ENCODE measurements around the gene STK32C.

Gene STK32C

GRCh38 chr10:132206806-132207535 is 100.8 kb downstream of the STK32C start:
- DNase-seq, result no peak

GRCh38 chr10:132206377-132206745 is 101.4 kb downstream of the STK32C start:
- DNase-seq, result no peak

- DNase-seq, result no peak
These were observed 101.9 kb downstream of the STK32C start for GRCh38 chr10:132205650-132206376.

GRCh38 chr10:132204781-132205473 is 102.8 kb downstream of the STK32C start:
- DNase-seq, result no peak

- DNase-seq, result no peak
These were observed 103.5 kb downstream of the STK32C start for GRCh38 chr10:132204078-132204780.

- no peak for DNase-seq
These were observed 104.3 kb downstream of the STK32C start for GRCh38 chr10:132203256-132204077.

GRCh38 chr10:132202070-132202970 is 105.4 kb downstream of the STK32C start:
- DNase-seq, result no peak

- DNase-seq, result no peak
These were observed 106.4 kb downstream of the STK32C start for GRCh38 chr10:132201111-132201969.

GRCh38 chr10:132200344-132201110 is 107.2 kb downstream of the STK32C start:
- DNase-seq, result no peak

GRCh38 chr10:132199854-132200311 is 107.9 kb downstream of the STK32C start:
- no peak for DNase-seq

- DNase-seq, result no peak
These were observed 108.4 kb downstream of the STK32C start for GRCh38 chr10:132199268-132199853.

- no peak for DNase-seq
These were observed 109.2 kb downstream of the STK32C start for GRCh38 chr10:132198381-132199181.

GRCh38 chr10:132198068-132198370 is 109.7 kb downstream of the STK32C start:
- DNase-seq, result no peak

GRCh38 chr10:132197271-132198067 is 110.3 kb downstream of the STK32C start:
- DNase-seq, result no peak

- DNase-seq, result no peak
These were observed 111.3 kb downstream of the STK32C start for GRCh38 chr10:132196178-132197113.

All from central memory CD4-positive, alpha-beta T cell (primary cell).